Heart right ventricle (tissue), 16 donors: Measurements from ENCODE around the gene MYLK. TPM values are rescaled to one million over a fixed set of nuclear protein-coding genes. Genes with fewer than 3 reads are reported as not detected.
A peak's percentile ranks its signal among the peaks of the same experiment; 100 is the strongest.

ENCODE experiments used
- ATAC-seq, 8 donors: fragments of 200-7000 bp; cut with Tn5 transposase; one replicate each; pipeline ENCODE4 v1.9.1; 2020; ENCODE audit warnings: mild to moderate bottlenecking in 8 of 8, moderate library complexity in 8 of 8, moderate number of reproducible peaks in 1 of 8
- DNase-seq, 2 donors: peaks; one replicate each; pipeline ENCODE4 v3.0.0-alpha.2; 2020
- H3K27ac ChIP-seq, 10 donors: fragments of 200-600 bp; sonication (generic) in 2 of 10; one replicate each; pipeline versions ENCODE4 v1.5.0 to v1.8.0; 2020 to 2022; ENCODE audit warnings: mild to moderate bottlenecking in 3 of 10
- H3K27me3 ChIP-seq, 7 donors: fragments of 200-600 bp; one replicate each; pipeline ENCODE4 v1.8.0; 2021 to 2022; ENCODE audit warnings: mild to moderate bottlenecking in 2 of 7
- H3K36me3 ChIP-seq, 9 donors: fragments of 200-600 bp; sonication (generic) in 1 of 9; one replicate each; pipeline versions ENCODE4 v1.5.0 to v1.8.0; 2020 to 2022; ENCODE audit warnings: mild to moderate bottlenecking in 2 of 9
- H3K4me1 ChIP-seq, 9 donors: fragments of 200-600 bp; sonication (generic) in 1 of 9; one replicate each; pipeline versions ENCODE4 v1.5.0 to v1.8.0; 2020 to 2022; ENCODE audit warnings: mild to moderate bottlenecking in 4 of 9
- H3K4me3 ChIP-seq, 10 donors: fragments of 200-600 bp; sonication (generic) in 2 of 10; one replicate each; pipeline versions ENCODE4 v1.5.0 to v1.8.0; 2020 to 2022; ENCODE audit warnings: mild to moderate bottlenecking in 7 of 10, moderate library complexity in 2 of 10
- H3K9me3 ChIP-seq, 11 donors: fragments of 200-600 bp in 10 of 11; sonication (generic) in 2 of 11; one replicate each; pipeline versions ENCODE4 v1.5.0 to v1.8.0; 2013 to 2022; ENCODE audit warnings: mild to moderate bottlenecking in 2 of 11, control low read depth in 1 of 11, moderate library complexity in 1 of 11
- WGBS, 2 donors: extraction: QIAGEN DNeasy Blood & Tissue Kit; methylation state at CpG; one replicate each; pipeline ENCODE4 v1.1.7; 2013; ENCODE audit warnings: inconsistent platforms in 1 of 2; 5-methylcytosine and 5-hydroxymethylcytosine counted together
- intact Hi-C, 10 donors: fragments of 100-400 bp; cut with DNase I; formaldehyde crosslinking; loops; one replicate each; pipeline versions ENCODE4 v1.11.1 to v1.14.2; 2022
- polyA plus RNA-seq, 2 donors: library from polyadenylated mRNA; stranded (reverse); fragments of 200-250 nt; gene quantifications; one replicate each; pipeline ENCODE4 v1.2.3, GENCODE V29; 2013
- total RNA-seq, 10 donors: library from RNA; stranded (reverse); fragmentation: NEBNext Ultra II Directional in 3 of 10; extraction: Animal tissue kit (Norgen Biotek cat#: 25700) in 3 of 10; gene quantifications; one replicate each; pipeline versions ENCODE4 v1.2.1 to v1.2.4, GENCODE V29; 2021 to 2023
- TF ChIP-seq, protein P1 (sequence below), 9 donors: fragments of 200-600 bp; sonication (generic) in 2 of 9; IDR thresholded peaks; one replicate each; pipeline versions ENCODE4 v1.5.0 to v1.8.0; 2021 to 2022; ENCODE audit warnings: antibody characterized with exemption in 9 of 9, mild to moderate bottlenecking in 5 of 9, moderate library complexity in 1 of 9
- donor health status: Arrhythmogenic right ventricular cardiomyopathy.
- donor health status: ischemic (EF 13 %, LVEDD 7.1; RV severe dilation, severe dysfunction).
- donor health status: healthy with polysubstance abuse.
- donor health status: DM: no; HTN: yes; CAD: no.
- donor health status: DM: no; HTN: no; CAD: no.
- donor health status: ischemic (EF 25% LVEDD 6.9; RV normal size, moderate dysfunction).
- donor health status: ischemic (EF 25% LVEDD 5.7; RV mildly dilated, moderate dysfunction).
- donor health status: healthy.
- donor health status: DM: yes; HTN: yes; CAD: no.
- donor health status: Ischemic cardiomyopathy.
- donor health status: ischemic (EF 35%, LVEDD 5.7; RV mildly dilated, moderate dysfunction).
- donor health status: nonischemic (EF 11% LVEDD 7.7; RV severe dilation, severe dysfunction).
- donor health status: DM: yes; HTN: yes; CAD: no.
- donor health status: PGD.
- donor health status: ischemic (EF 29% LVEDD 5.4; RV normal size, mild dysfunction).
- donor health status: nonischemic (EF 23%, LVEDD 6.1; RV moderate dilation, normal function).

The MYLK gene
- total and polyA plus RNA-seq, 12 donors: 5.6 to 20.6 (median 11.6) TPM

DNA sequence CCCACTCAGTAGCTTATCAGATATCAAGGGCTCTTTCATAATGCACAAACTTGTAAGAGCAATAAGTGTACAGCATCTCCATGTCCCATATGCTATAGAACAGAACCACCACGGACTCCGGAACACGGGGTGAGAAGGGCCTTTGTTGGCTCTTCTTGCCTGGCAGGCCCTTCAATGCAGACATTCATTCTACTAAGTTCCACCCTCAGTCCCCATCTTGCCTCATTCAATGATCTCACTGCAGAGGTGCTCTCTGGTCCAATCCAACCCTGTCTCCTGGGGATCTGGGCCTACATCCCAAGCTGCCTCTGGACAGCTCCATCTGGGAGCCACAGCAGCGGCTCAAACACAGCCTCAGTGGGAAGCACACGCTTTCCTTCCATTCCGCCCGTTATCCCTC, 316.1 kb downstream of the MYLK start:
- DNase-seq (no peak), ATAC-seq (no peak)
- Histone ChIP-seq H3K27ac (no peak overlapping the region), H3K4me1 (peaks cover 0 to 6% (median 0%) of the 10 kb centered on the region in 9 donors), H3K9me3 (no peaks in the 10 kb centered on the region), H3K36me3 (peaks cover 0 to 37% (median 3%) of the 10 kb centered on the region in 9 donors), H3K27me3 (no peaks in the 10 kb centered on the region), H3K4me3 (no peak overlapping the region)
- 93 to 95% methylated on average over 7 of the region's 7 CpGs for WGBS, 2 donors
- intact Hi-C loops: no loop called here
- TF ChIP-seq, protein P1, sequence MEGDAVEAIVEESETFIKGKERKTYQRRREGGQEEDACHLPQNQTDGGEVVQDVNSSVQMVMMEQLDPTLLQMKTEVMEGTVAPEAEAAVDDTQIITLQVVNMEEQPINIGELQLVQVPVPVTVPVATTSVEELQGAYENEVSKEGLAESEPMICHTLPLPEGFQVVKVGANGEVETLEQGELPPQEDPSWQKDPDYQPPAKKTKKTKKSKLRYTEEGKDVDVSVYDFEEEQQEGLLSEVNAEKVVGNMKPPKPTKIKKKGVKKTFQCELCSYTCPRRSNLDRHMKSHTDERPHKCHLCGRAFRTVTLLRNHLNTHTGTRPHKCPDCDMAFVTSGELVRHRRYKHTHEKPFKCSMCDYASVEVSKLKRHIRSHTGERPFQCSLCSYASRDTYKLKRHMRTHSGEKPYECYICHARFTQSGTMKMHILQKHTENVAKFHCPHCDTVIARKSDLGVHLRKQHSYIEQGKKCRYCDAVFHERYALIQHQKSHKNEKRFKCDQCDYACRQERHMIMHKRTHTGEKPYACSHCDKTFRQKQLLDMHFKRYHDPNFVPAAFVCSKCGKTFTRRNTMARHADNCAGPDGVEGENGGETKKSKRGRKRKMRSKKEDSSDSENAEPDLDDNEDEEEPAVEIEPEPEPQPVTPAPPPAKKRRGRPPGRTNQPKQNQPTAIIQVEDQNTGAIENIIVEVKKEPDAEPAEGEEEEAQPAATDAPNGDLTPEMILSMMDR (IDR thresholded peaks at IDR 0.05): no peak

DNA sequence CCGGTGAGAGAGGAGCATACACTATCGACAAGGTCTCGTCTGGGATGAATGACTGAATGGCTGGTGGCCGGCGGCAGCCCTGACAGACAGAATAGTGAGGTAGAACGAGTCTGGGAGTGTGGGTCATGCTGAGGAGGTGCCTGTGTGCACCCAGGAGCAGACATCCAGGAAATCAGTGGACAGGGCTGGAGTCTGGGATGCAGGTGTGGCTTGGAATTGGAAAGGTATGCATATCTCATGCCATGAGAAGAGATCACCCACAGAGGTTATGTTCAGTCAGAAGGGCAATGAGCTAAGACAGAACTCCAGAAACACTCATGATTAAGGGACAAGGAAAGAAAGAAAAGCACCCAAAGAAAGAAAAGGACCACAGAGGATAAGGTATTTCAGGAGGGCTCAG, 320.1 kb downstream of the MYLK start:
- Histone ChIP-seq H3K27ac (no peak overlapping the region), H3K9me3 (no peaks in the 10 kb centered on the region), H3K4me3 (no peak overlapping the region), H3K4me1 (peaks cover 0 to 4% (median 0%) of the 10 kb centered on the region in 9 donors), H3K27me3 (no peaks in the 10 kb centered on the region), H3K36me3 (peaks cover 0 to 34% (median 0%) of the 10 kb centered on the region in 9 donors)
- DNase-seq: no peak
- intact Hi-C loops: no loop called here
- ATAC-seq: peak in 1 of 8 donors; percentile 28
- TF ChIP-seq, protein P1 (IDR thresholded peaks at IDR 0.05): no peak
- WGBS, 2 donors: 94 to 99% methylated on average over 6 of the region's 6 CpGs

DNA sequence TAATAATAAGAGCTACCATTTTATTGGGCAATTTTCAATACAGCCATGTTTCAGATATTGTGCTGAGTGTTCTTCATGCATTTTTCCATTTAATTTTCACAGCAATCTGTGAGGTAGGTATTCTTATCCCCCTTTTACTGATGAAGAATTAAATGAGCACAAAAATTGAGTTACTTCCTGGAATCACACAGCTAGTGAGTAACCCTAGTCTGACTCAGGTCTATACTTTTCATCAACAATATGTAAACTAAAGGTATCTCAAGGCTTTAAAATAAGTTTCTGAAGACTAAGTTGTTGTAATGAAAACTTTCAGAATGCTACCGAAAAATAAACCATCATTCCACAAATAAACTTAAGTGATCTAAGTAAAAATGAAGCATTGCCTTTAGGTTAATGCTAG, 321.6 kb downstream of the MYLK start:
- Histone ChIP-seq H3K36me3 (peaks cover 0 to 34% (median 0%) of the 10 kb centered on the region in 9 donors), H3K27ac (no peak overlapping the region), H3K4me3 (no peak overlapping the region), H3K9me3 (no peaks in the 10 kb centered on the region), H3K4me1 (peaks cover 0 to 3% (median 0%) of the 10 kb centered on the region in 9 donors), H3K27me3 (no peaks in the 10 kb centered on the region)
- WGBS, 2 donors: 91 to 100% methylated on average over 1 of the region's 1 CpG
- no peak for ATAC-seq
- DNase-seq: no peak
- TF ChIP-seq, protein P1 (IDR thresholded peaks at IDR 0.05): no peak
- intact Hi-C loops: no loop called here

DNA sequence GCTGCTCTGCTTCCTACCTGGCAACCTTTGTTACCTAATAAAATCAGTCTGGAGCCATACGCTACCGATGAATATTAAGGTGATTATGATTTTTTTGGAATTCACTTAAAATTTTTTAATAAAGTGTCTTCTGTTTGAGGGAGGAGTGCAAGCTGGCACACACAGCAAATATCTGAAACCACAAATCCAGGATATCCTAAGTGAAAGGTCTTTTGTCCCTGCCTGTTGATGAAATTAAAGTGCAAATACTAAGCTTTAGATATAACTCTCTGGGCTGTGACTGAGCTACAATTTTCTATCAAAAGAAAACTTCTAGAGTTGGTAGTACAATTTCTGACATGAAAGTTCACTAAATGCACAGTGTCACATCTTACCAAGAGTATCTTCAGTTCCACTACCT, 322.9 kb downstream of the MYLK start:
- TF ChIP-seq, protein P1 (IDR thresholded peaks at IDR 0.05): no peak
- H3K27me3 ChIP-seq: no peaks in the 10 kb centered on the region
- H3K9me3 ChIP-seq: no peaks in the 10 kb centered on the region
- ATAC-seq (no peak), DNase-seq (no peak)
- H3K4me3 ChIP-seq: no peak overlapping the region
- H3K4me1 ChIP-seq: peaks cover 0 to 3% (median 0%) of the 10 kb centered on the region in 9 donors
- H3K27ac ChIP-seq: no peak overlapping the region
- intact Hi-C loops: no loop called here
- peaks cover 0 to 26% (median 0%) of the 10 kb centered on the region in 9 donors for H3K36me3 ChIP-seq
- WGBS, 2 donors: 70 to 91% methylated on average over 2 of the region's 2 CpGs

Other genes starting within 250 kb of the MYLK start
- 10 to 100 TPM in 1 of 10 donors, 1 to 10 TPM in 9; 5.8 to 10.2 (median 7.2) TPM for gene CCDC14, start 76.9 kb upstream of the MYLK start, total RNA-seq
- gene CCDC14, start 76.9 kb upstream of the MYLK start, polyA plus RNA-seq: 10 to 100 TPM in 1 of 2 donors, 1 to 10 TPM in 1; 7.5 to 18.9 TPM
- gene ROPN1, start 107.8 kb upstream of the MYLK start, total RNA-seq: 1 to 10 TPM in 2 of 10 donors, under 1 TPM in 4, not detected in 4; 0.28 to 2.0 (median 0.46) TPM
- under 1 TPM in 1 of 2 donors, not detected in 1; 0.38 TPM for gene ROPN1, start 107.8 kb upstream of the MYLK start, polyA plus RNA-seq
- 100 to 1,000 TPM in 3 of 10 donors, 10 to 100 TPM in 7; 58.4 to 116 (median 87.9) TPM for gene KALRN, start 149.0 kb upstream of the MYLK start, total RNA-seq
- gene KALRN, start 149.0 kb upstream of the MYLK start, polyA plus RNA-seq: 10 to 100 TPM; 12.9 to 25.2 TPM